Stimulated activated CD4-positive, alpha-beta T cell treated with anti-CD3 and anti-CD28 coated beads, Interleukin-1b, Interleukin-23, amount 100 ng/mL, for 4 hours (primary cell): ENCODE results near the gene PRR4.

Experiments
- DNase-seq, 2 donors: peaks; one replicate each; pipeline ENCODE4 v3.0.0-alpha.2; 2020; ENCODE audit warnings: low read depth in 2 of 2

Gene PRR4, protein sequence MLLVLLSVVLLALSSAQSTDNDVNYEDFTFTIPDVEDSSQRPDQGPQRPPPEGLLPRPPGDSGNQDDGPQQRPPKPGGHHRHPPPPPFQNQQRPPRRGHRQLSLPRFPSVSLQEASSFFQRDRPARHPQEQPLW

DNA sequence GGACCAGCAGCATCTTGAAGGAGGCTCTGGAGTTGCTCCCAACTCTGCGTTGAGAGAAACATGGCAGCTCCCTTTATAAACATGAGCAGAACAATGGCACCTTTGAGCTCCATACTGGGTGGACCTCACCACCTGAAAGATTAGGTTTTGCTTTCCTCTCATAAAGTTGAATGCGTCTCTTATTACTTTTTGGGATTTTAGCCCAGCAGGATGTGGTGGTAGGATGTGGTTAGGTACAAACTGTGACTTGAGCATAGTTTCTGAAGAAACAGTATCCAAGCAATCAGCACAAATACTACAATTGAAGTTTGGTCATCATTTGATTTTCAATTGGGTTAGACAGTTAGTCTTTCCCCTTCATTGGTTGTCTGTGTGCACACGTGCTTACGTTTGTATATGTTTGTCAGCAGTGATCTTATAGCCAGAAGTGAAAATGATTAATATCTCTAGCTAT is at the start of gene PRR4:
Gene PRR4 (minus strand): TSS at position 51 of the 454 bp plus-strand sequence. CDS start 38 bp downstream, at position 13.
- DNase-seq = no peak

GRCh38 chr12:10896854-10897253 is 47.6 kb upstream of the PRR4 start:
- no peak for DNase-seq

DNA sequence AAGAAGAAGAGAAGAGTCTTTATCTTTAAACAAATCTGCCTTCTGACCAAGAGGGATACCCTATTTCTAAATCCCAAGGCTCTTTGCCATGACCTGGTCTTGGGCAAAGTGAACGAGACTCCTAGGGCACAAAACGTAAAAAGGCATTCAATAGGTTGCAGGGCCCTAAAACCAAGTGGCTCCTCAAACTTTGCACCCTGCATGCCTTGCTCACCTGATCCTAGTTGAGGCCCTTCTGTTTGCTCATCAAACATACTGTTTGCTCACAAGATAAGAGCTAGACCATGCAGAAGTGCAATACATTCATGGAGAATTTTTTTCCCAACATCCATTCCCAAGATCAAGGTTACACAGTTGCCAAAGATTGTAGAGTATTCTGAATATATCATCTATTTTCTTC is 42.7 kb upstream of the PRR4 start:
- no peak for DNase-seq

DNA sequence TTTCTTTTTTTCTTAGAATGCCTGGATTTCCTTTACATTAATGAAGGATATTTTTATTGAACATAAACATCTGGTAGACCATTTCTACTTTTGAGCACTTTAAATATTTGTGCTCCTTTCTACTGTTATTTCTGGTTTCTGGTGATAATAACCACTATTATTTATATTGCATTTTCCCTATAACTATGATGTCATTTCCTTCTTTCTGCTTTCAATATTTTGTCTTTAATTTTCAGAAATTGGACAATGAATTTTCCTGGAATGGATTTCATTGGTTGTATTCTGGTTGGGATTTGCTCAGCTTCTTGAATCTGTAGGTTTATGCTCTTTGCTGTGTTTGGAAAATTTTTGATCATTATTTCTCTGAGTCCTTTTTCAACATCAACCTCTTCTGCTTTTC is 40.0 kb upstream of the PRR4 start:
- DNase-seq = no peak

DNA sequence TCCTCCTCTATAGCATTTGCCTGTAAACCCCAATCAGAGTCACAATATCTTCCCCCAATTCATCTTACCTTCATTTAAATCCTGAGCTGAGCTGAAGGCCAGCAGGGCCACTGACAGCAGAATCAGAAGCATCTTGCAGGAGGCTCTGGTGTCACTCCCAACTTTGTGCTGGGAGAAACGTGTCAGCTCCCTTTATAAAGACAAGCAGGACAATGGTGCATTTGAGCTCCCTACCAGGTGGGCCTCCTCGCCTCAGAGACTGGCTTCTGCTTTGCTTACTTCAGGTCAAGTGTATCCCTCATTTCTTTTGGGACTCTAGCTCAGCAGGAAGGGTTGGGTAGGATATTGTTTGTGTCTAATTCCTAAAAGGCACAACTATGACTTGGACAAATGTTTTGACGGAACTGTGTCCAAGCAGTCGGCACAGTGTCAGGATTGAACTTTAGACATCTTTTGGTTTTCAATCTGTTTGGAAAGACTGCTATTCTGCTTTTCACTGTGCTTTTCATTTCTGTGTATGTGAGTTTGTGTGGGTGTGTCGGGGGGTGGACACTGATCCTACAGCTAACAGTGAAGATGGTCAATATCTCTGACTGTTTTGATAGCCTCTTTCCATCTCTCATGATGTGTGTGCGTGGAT is 34.9 kb upstream of the PRR4 start, which contains the start of gene PRH1:
Gene PRH1 (minus strand): TSS at position 170 of the 640 bp plus-strand sequence. CDS start 38 bp downstream, at position 132.
- DNase-seq = no peak

DNA sequence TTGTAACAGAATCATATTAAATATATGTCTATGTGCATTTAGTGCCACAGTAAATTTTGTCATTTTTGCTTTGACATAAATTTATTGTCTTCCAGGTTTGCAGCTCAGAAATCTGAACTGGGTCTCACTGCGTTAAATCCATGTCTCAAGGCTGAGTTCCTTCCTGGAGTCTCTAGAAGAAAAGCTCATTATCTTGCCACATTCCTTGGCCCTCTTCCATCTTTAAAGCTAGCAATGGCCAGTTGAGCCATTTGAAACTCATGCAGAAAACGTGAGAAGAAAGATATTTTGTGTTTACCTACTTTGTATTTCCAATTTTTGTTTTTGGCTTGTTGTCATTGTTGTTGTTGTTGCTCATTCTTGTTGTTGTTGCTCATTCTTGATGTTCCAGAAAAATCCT is 24.1 kb upstream of the PRR4 start:
- no peak for DNase-seq

- DNase-seq = no peak
Observed at GRCh38 chr12:10867381-10867780, 18.1 kb upstream of the PRR4 start.

- no peak for DNase-seq
Observed at GRCh38 chr12:10863512-10864218, 14.4 kb upstream of the PRR4 start.

- no peak for DNase-seq
Observed at GRCh38 chr12:10861366-10861765, 12.1 kb upstream of the PRR4 start.

DNA sequence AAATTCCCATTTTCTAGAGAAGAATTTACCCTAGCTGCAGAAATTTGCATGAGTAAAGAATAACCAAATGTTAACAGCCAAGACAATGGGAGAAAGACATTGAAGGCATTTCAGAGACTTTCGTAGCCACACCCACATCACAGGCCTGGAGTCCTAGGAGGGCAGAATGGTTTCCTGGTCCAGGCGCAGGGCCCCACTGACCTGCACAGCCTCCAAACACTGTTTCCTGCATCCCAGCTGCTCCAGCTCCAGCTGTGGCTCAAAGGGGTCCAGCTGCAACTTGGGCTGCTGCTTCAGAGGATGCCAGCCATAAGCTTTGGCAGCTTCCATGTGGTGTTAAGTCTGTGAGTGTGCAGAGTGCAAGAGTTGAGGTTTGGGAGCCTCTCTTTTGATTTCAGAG is 6.5 kb upstream of the PRR4 start:
- no peak for DNase-seq

GRCh38 chr12:10853776-10854175 is 4.5 kb upstream of the PRR4 start:
- DNase-seq = no peak

GRCh38 chr12:10851243-10851858 is 2.1 kb upstream of the PRR4 start:
- DNase-seq = no peak

DNA sequence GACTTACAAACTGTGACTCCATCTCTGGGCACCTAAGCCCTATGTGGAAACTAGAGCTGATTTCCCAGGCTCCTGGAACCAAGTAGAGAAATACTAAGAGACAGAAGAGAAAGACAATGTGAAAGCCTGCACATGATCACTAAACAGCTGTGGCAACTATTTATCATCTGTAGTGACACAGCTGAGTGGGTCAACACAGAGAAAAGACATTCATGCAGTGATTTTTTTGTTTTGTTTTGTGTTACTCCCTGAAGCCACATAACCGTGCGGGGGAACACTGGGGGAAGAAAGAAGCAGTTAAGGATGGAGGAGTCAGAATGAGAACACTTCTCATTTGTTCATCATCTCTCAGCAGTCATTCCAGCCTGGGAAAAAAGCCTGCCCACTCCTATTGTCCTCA is 1.5 kb downstream of the PRR4 start:
- no peak for DNase-seq

GRCh38 chr12:10842862-10843261 is 6.4 kb downstream of the PRR4 start:
- no peak for DNase-seq

- DNase-seq = no peak
Observed at GRCh38 chr12:10838461-10838860, 10.8 kb downstream of the PRR4 start.

GRCh38 chr12:10829994-10830393 is 19.3 kb downstream of the PRR4 start:
- DNase-seq = no peak

GRCh38 chr12:10826258-10826657 is 23.0 kb downstream of the PRR4 start, which contains the start of gene TAS2R10:
TSS of gene TAS2R10 (minus strand) at chr12:10826358. CDS start at chr12:10826269, 89 bp downstream.
- DNase-seq = no peak

DNA sequence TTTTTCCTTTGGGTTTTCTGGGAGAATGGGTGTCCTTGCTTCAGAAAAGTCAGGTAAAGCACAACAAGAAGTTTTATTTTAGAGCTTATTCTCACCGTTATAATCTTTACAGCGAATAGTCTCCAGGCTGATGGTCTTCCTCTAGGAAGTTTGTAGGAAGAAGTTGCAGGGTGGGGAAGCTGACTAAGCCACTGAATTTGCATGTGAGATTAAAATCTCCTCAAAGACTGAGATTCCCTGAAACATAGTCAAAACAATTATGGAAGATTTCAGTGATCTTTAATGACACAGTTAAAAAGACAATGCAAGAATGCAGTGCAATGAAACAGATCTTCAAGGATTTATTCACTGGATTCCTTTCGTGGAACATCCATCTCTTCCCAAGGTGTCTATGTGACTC is 24.3 kb downstream of the PRR4 start:
- DNase-seq = no peak

GRCh38 chr12:10811883-10812536 is 37.3 kb downstream of the PRR4 start:
- DNase-seq = no peak

GRCh38 chr12:10810068-10810467 is 39.2 kb downstream of the PRR4 start, which contains the start of gene TAS2R9:
TSS of gene TAS2R9 (minus strand) at chr12:10810168. CDS start at chr12:10810075, 93 bp downstream.
- DNase-seq = no peak

DNA sequence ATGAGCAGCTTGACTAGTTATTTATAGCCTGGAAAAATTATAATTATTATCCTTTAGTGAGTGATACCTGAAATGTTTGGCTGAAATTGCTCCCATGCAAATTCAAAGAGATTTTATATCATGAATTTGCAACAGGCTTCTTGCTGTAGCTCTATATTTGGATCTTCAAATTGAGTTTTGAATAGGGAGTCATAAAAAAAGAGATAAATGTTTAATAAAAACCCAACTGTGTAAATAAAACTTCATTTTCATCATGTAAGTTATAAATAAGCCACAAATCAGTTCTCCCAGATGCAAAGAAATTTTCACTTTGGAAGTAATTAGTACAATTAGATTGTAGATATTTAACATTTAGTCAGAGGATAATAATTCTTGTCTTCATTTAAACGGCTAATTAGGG is 42.1 kb downstream of the PRR4 start, which contains the start of gene TAS2R8:
Gene TAS2R8 (minus strand): TSS at position 101 of the 400 bp plus-strand sequence. CDS start 306 bp downstream, outside the sequence.
- DNase-seq = no peak

- DNase-seq = no peak
Observed at GRCh38 chr12:10802587-10802986, 46.7 kb downstream of the PRR4 start, which contains the start of gene TAS2R7. TSS of gene TAS2R7 (minus strand) at chr12:10802627. CDS start at chr12:10802570, 57 bp downstream.
